Naive thymus-derived CD4-positive, alpha-beta T cell (primary cell): ENCODE measurements around the gene DUSP22. TPM values are rescaled to one million over a fixed set of nuclear protein-coding genes. Genes with fewer than 3 reads are reported as not detected.

ENCODE experiments used
- ATAC-seq: fragments of 150-1000 bp; cut with Tn5 transposase; 2 replicates; pipeline ENCODE4 v1.10.0; 2021; ENCODE audit warnings: mild to moderate bottlenecking, moderate library complexity
- CTCF ChIA-PET: fragments of 350-600 bp; sonication (Branson Sonifier 250); formaldehyde crosslinking; loops from one replicate; lab custom pipeline; 2021; ENCODE audit warnings: antibody characterized with exemption; lab: Charles Lee
- POLR2A ChIA-PET: fragments of 350-600 bp; sonication (Branson Sonifier 250); formaldehyde crosslinking; loops from one replicate; lab custom pipeline; 2021; ENCODE audit warnings: antibody characterized with exemption, inconsistent platforms; lab: Charles Lee
- DNase-seq, 9 donors: peaks; one replicate each; pipeline versions ENCODE4 v3.0.0 to v3.0.0-alpha.2; 2020 to 2022; ENCODE audit warnings: mixed read lengths in 1 of 9
- H3K27ac ChIP-seq: one replicate; pipeline ENCODE4 v1.7.0; 2013; ENCODE audit warnings: mild to moderate bottlenecking, low read depth, low read length, moderate library complexity
- H3K27me3 ChIP-seq, 2 donors: one replicate each; pipeline ENCODE4 v1.7.0; 2013; ENCODE audit warnings: low read length in 2 of 2, mild to moderate bottlenecking in 2 of 2, moderate library complexity in 2 of 2; ENCODE audit not compliant: control insufficient read depth in 2 of 2, insufficient read depth in 2 of 2
- H3K36me3 ChIP-seq, 3 experiments: 1 replicate in 2 of 3; 2 replicates in 1 of 3; pipeline ENCODE4 v1.7.0; 2013; ENCODE audit warnings: low read length in 3 of 3, mild to moderate bottlenecking in 3 of 3, moderate library complexity in 1 of 3; ENCODE audit not compliant: insufficient read depth in 3 of 3, control insufficient read depth in 2 of 3
- H3K4me1 ChIP-seq, 2 donors: one replicate each; pipeline ENCODE4 v1.7.0; 2013; ENCODE audit warnings: low read length in 2 of 2, mild to moderate bottlenecking in 2 of 2, moderate library complexity in 1 of 2; ENCODE audit not compliant: control insufficient read depth in 2 of 2, insufficient read depth in 2 of 2
- H3K4me3 ChIP-seq: 2 replicates; pipeline ENCODE4 v1.7.0; 2013; ENCODE audit warnings: mild to moderate bottlenecking, low read length
- H3K9me3 ChIP-seq, 3 experiments: 1 replicate in 2 of 3; 2 replicates in 1 of 3; pipeline ENCODE4 v1.7.0; 2013; ENCODE audit warnings: low read length in 3 of 3; ENCODE audit not compliant: control insufficient read depth in 2 of 3
- H3K27ac Mint-ChIP-seq, 9 donors: one replicate each; pipeline ENCODE4 v1.8.0; 2020 to 2022; ENCODE audit warnings: mixed read lengths in 9 of 9, mild to moderate bottlenecking in 8 of 9, moderate library complexity in 5 of 9, inconsistent platforms in 2 of 9
- H3K27me3 Mint-ChIP-seq, 5 donors: one replicate each; pipeline ENCODE4 v1.8.0; 2021 to 2022; ENCODE audit warnings: mixed read lengths in 5 of 5, mild to moderate bottlenecking in 1 of 5
- H3K36me3 Mint-ChIP-seq, 5 donors: one replicate each; pipeline ENCODE4 v1.8.0; 2020 to 2022; ENCODE audit warnings: mixed read lengths in 5 of 5, mild to moderate bottlenecking in 3 of 5, inconsistent platforms in 1 of 5
- H3K4me1 Mint-ChIP-seq, 7 donors: one replicate each; pipeline ENCODE4 v1.8.0; 2020 to 2022; ENCODE audit warnings: mixed read lengths in 7 of 7, mild to moderate bottlenecking in 3 of 7, inconsistent platforms in 1 of 7
- H3K4me3 Mint-ChIP-seq, 10 donors: one replicate each; pipeline ENCODE4 v1.8.0; 2020 to 2022; ENCODE audit warnings: mild to moderate bottlenecking in 10 of 10, mixed read lengths in 10 of 10, moderate library complexity in 6 of 10, inconsistent platforms in 2 of 10
- H3K9me3 Mint-ChIP-seq, 11 donors: one replicate each; pipeline ENCODE4 v1.8.0; 2020 to 2022; ENCODE audit warnings: mixed read lengths in 11 of 11, mild to moderate bottlenecking in 4 of 11, inconsistent platforms in 1 of 11, moderate library complexity in 1 of 11
- intact Hi-C, 2 donors: fragments of 100-400 bp; cut with micrococcal nuclease; formaldehyde crosslinking; loops; one replicate each; pipeline ENCODE4 v1.15.1; 2023
- polyA plus RNA-seq, 2 donors: library from polyadenylated mRNA; unstranded; fragments of 300-500 nt; fragmentation: Illumina TruSeq; gene quantifications; one replicate each; pipeline ENCODE4 v1.2.3, GENCODE V29; 2021
- total RNA-seq, 6 experiments: library from RNA in 5 of 6; stranded (reverse) in 5 of 6; gene quantifications; 1 replicate in 5 of 6; 2 replicates in 1 of 6; pipeline ENCODE4 v1.2.3 and lab custom pipeline; 2021 to 2026

Gene DUSP22
- total and polyA plus RNA-seq, 7 experiments from 2014 or later, result 24.8 to 57.2 (median 36.6) TPM

DNA sequence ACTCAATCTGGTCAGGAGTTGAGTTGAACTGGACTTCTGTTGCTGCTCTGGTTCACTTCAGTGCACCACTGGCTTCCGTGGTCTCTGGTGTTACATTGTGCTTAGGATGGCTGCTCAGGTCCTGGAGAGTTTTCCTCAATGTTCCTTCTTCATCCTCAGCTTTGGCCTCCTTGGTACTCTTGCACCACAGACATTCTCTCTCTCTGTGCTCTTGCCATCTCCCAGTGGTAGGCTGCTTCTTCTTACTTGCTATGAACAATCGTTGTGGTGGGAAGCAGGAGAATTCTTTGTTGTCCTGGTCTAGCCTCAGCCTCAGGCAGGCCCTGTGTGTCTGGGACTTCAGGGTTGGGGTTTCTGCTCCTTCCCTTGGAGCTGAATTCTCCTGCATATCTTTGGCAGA is 14.5 kb upstream of the DUSP22 start:
- intact Hi-C loops, result no loop called here
- H3K4me1 ChIP-seq, result no peaks in the 10 kb centered on the region
- H3K4me1 Mint-ChIP-seq, result peaks cover 0 to 8% (median 5%) of the 10 kb centered on the region in 7 donors
- H3K27ac Mint-ChIP-seq, result no peak overlapping the region
- H3K9me3 Mint-ChIP-seq, result peaks cover 0 to 11% (median 3%) of the 10 kb centered on the region in 11 donors
- no peak overlapping the region for H3K27ac ChIP-seq
- H3K27me3 Mint-ChIP-seq, result peaks cover 0 to 10% (median 0%) of the 10 kb centered on the region in 5 donors
- CTCF ChIA-PET, result no interaction called here
- H3K9me3 ChIP-seq, result no peaks in the 10 kb centered on the region
- H3K4me3 ChIP-seq, result no peak overlapping the region
- H3K4me3 Mint-ChIP-seq, result no peak overlapping the region
- ATAC-seq (no peak), DNase-seq (no peak)
- H3K36me3 ChIP-seq, result no peaks in the 10 kb centered on the region
- H3K27me3 ChIP-seq, result no peaks in the 10 kb centered on the region
- POLR2A ChIA-PET, result no interaction called here
- peaks cover 0 to 16% (median 2%) of the 10 kb centered on the region in 5 donors for H3K36me3 Mint-ChIP-seq

DNA sequence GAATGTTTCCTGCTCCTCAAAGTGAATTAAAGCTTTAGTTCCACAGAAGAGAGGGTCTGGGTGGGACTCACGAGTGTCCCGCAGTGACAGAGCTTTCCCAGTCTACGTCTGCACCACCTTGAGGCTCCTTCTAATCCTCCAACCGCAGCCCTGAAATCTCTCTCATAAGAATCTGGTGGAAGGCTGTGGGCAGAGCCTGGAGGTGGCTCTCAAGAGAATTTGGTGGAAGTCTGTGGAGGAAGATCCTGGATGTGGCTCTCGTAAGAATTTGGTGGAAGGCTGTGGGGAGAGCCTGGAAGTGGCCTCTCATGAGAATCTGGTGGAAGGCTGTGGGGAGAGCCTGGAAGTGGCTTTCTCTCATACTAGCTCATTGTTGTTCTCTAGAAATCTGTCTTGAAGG is 13.8 kb upstream of the DUSP22 start:
- Histone ChIP-seq H3K36me3 (no peaks in the 10 kb centered on the region), H3K27me3 (no peaks in the 10 kb centered on the region), H3K4me1 (no peaks in the 10 kb centered on the region), H3K27ac (no peak overlapping the region), H3K9me3 (no peaks in the 10 kb centered on the region), H3K4me3 (no peak overlapping the region)
- peaks cover 0 to 9% (median 4%) of the 10 kb centered on the region in 7 donors for H3K4me1 Mint-ChIP-seq
- POLR2A ChIA-PET, result interaction anchor here (0.6 kb wide), 1 partner anchor 136 kb away, joined by 3 read pairs; no protein-coding TSS in a partner anchor
- intact Hi-C loops, result no loop called here
- peak overlapping the region in 1 of 9 donors; percentile 36 for H3K27ac Mint-ChIP-seq
- no peak for DNase-seq
- peaks cover 0 to 18% (median 0%) of the 10 kb centered on the region in 5 donors for H3K36me3 Mint-ChIP-seq
- CTCF ChIA-PET, result no interaction called here
- H3K9me3 Mint-ChIP-seq, result peaks cover 0 to 9% (median 0%) of the 10 kb centered on the region in 11 donors
- ATAC-seq, result no peak
- H3K4me3 Mint-ChIP-seq, result no peak overlapping the region
- peaks cover 0 to 10% (median 0%) of the 10 kb centered on the region in 5 donors for H3K27me3 Mint-ChIP-seq

DNA sequence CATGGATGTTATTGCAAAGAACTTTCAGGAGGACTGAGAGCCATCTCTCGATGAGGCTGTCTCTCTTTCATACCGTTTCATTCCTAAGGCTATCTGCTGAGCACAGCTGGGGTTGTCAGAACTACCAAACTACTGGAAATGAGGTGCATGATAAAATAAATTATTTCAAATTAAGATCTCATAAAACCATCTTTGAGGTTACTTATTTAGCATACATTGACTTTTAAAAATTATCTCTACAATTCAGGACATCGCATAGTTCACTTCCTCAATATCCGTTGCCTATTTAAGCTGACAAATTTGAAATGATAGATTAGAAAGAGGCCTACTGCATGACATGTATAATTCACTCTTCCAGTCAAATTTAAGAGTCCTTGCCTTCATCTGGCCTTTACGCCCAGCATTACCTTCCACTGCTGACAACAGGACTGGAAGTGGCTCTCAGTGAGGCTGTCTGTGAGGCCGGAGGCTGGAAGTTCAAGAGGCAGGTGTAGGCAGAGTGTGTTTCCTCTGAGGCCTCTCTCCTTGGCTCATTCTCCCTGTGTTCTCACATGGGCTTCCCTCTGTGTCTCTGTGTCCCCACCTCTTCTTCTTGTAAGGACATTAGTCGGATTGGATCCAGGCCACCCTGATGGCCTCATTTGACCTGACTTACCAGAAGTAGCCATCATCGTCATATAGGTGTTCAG is 12.8 kb upstream of the DUSP22 start:
- CTCF ChIA-PET, result no interaction called here
- H3K9me3 Mint-ChIP-seq, result peaks cover 0 to 7% (median 0%) of the 10 kb centered on the region in 11 donors
- H3K27ac Mint-ChIP-seq, result no peak overlapping the region
- DNase-seq (no peak), ATAC-seq (no peak)
- peaks cover 0 to 18% (median 0%) of the 10 kb centered on the region in 5 donors for H3K36me3 Mint-ChIP-seq
- H3K4me3 Mint-ChIP-seq, result no peak overlapping the region
- intact Hi-C loops, result no loop called here
- POLR2A ChIA-PET, result interaction anchor here (0.6 kb wide), 1 partner anchor 135 kb away, joined by 3 read pairs; no protein-coding TSS in a partner anchor
- H3K4me1 ChIP-seq, result no peaks in the 10 kb centered on the region
- H3K4me3 ChIP-seq, result no peak overlapping the region
- peaks cover 0 to 18% (median 10%) of the 10 kb centered on the region in 7 donors for H3K4me1 Mint-ChIP-seq
- H3K9me3 ChIP-seq, result no peaks in the 10 kb centered on the region
- peaks cover 0 to 10% (median 0%) of the 10 kb centered on the region in 5 donors for H3K27me3 Mint-ChIP-seq
- no peak overlapping the region for H3K27ac ChIP-seq
- no peaks in the 10 kb centered on the region for H3K36me3 ChIP-seq
- H3K27me3 ChIP-seq, result no peaks in the 10 kb centered on the region

DNA sequence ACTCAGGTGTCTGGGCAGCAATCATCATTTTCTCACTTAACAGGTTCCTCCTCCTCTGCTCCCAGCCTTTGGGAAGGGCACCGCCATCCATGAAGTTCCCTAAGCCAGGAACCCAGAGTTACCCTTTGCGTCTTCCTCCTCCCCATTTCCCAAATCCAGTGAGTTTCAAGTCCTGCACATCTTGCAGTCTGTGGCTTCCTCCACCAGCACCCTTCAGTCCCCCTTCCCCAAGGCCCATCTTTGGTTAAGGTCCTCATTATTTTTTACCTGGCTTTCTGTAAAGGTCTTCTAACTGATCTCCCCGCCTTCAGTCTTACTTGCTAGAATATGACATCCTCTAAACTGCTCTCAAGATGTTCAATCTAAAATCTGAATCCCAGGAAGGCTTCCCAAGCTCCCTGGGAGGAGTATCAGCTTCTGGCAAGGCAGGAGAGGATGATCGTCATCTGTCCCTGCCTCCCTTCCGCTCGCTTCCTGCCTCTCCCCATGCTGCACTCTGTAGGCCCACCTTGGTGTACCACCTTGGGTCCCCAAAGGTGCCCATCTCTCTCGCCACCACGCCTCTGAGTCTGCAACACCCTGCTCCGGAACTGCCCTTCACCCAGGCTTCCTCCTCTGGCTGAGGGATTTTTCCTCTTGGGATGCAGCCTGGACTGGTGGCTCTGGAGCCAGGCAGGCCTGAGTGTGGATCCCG is 11.4 kb upstream of the DUSP22 start:
- Histone ChIP-seq H3K36me3 (no peaks in the 10 kb centered on the region), H3K4me3 (no peak overlapping the region), H3K9me3 (no peaks in the 10 kb centered on the region), H3K4me1 (no peaks in the 10 kb centered on the region), H3K27ac (no peak overlapping the region), H3K27me3 (no peaks in the 10 kb centered on the region)
- ChIA-PET POLR2A (no interaction called here), CTCF (no interaction called here)
- Mint-ChIP-seq H3K27me3 (peaks cover 0 to 8% (median 0%) of the 10 kb centered on the region in 5 donors), H3K27ac (peak overlapping the region in 2 of 9 donors; percentile 3 to 4), H3K9me3 (peaks cover 0 to 7% (median 0%) of the 10 kb centered on the region in 11 donors), H3K4me1 (peaks cover 0 to 32% (median 21%) of the 10 kb centered on the region in 7 donors), H3K36me3 (peaks cover 0 to 18% (median 2%) of the 10 kb centered on the region in 5 donors), H3K4me3 (no peak overlapping the region)
- intact Hi-C loops, result no loop called here
- DNase-seq, result no peak
- no peak for ATAC-seq

DNA sequence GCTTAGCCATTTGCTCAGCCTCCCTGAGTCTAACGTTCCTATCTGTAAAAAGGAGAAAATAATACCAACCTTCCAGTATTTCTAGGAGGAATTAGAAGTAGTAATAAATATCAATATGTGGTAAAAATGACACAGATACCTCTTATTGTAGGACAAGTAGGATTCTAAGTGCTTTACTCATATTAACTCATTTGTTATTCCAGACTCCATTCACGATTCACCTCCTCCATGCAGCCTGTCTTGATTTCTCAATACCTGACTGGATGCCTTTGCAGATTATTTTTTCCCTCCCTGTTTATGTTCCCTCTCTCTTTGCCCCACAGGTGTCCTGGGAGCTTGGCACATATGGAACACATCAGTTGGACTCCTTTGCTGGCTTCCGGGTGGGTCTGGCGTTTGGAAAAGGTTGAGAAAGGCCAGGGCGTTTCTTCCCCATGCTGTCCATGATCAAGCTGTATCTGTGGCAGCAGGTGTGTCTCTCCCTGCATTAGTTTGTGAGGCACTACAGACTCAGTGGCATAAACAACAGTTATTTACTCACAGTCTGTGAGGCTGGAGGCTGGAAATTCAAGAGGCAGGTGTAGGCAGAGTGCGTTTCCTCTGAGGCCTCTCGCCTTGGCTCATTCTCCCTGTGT is 10.7 kb upstream of the DUSP22 start:
- POLR2A ChIA-PET, result no interaction called here

DNA sequence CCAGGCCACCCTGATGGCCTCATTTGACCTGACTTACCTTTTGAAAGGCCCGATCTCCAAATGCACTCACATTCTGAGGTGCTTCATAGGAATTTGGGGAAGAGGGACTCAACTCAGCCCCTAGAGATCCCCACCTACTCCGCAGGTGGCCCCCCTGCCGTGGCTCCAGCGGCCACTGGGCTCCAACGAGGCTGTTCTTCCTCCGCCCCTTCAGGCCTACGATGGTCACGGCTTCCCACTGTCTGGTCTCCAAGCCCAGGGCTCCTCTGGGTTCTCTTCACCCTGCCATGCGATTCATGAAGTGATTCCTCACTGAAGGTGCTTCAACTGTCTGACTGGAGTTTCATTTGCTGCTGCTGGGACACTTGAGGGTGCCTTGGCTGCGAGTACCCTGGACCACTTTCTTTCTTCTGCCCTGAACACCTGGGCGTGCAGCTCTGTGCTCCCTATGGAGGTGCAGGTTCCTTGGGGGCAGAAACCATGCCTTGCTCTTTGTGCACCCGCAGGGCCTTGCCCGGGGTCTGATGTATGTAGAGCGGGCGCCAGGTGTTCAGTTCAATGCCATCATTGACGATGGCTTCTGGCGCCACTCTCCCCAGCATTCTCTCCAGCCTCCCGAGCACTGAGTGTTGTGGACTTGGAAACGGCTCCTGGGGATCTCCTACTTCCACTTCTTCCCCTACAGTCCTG is 10.0 kb upstream of the DUSP22 start:
- Histone ChIP-seq H3K9me3 (no peaks in the 10 kb centered on the region), H3K4me3 (no peak overlapping the region), H3K27me3 (no peaks in the 10 kb centered on the region), H3K4me1 (no peaks in the 10 kb centered on the region), H3K36me3 (no peaks in the 10 kb centered on the region), H3K27ac (no peak overlapping the region)
- CTCF ChIA-PET, result no interaction called here
- ATAC-seq, result no peak
- POLR2A ChIA-PET, result no interaction called here
- Mint-ChIP-seq H3K27ac (no peak overlapping the region), H3K9me3 (peaks cover 0 to 7% (median 0%) of the 10 kb centered on the region in 11 donors), H3K4me3 (no peak overlapping the region), H3K4me1 (peaks cover 0 to 41% (median 25%) of the 10 kb centered on the region in 7 donors), H3K36me3 (peaks cover 0 to 16% (median 4%) of the 10 kb centered on the region in 5 donors), H3K27me3 (peaks cover 0 to 4% (median 0%) of the 10 kb centered on the region in 5 donors)
- intact Hi-C loops, result no loop called here
- DNase-seq, result no peak

More for the DNA sequence above, 10.7 kb upstream of the DUSP22 start:
- peaks cover 0 to 34% (median 22%) of the 10 kb centered on the region in 7 donors for H3K4me1 Mint-ChIP-seq
- ATAC-seq, result no peak
- no peak overlapping the region for H3K4me3 ChIP-seq
- no peaks in the 10 kb centered on the region for H3K9me3 ChIP-seq
- no peaks in the 10 kb centered on the region for H3K4me1 ChIP-seq
- peaks cover 0 to 7% (median 0%) of the 10 kb centered on the region in 11 donors for H3K9me3 Mint-ChIP-seq
- peaks cover 0 to 8% (median 0%) of the 10 kb centered on the region in 5 donors for H3K27me3 Mint-ChIP-seq
- no peaks in the 10 kb centered on the region for H3K27me3 ChIP-seq
- intact Hi-C loops, result no loop called here
- peaks cover 0 to 18% (median 2%) of the 10 kb centered on the region in 5 donors for H3K36me3 Mint-ChIP-seq
- peak overlapping the region in 1 of 9 donors; percentile 3 for H3K27ac Mint-ChIP-seq
- no peak overlapping the region for H3K27ac ChIP-seq
- no peak for DNase-seq
- H3K36me3 ChIP-seq, result no peaks in the 10 kb centered on the region
- CTCF ChIA-PET, result no interaction called here
- H3K4me3 Mint-ChIP-seq, result no peak overlapping the region
